GM12891 (cell line): ENCODE results near the gene SLC6A9. TPM values are rescaled to one million over a fixed set of nuclear protein-coding genes. Genes with fewer than 3 reads are reported as not detected.

Experiments
- DNase-seq: peaks from one replicate; pipeline ENCODE4 v3.0.0; 2011; ENCODE audit warnings: low spot score; ENCODE audit not compliant: insufficient read length
- FAIRE-seq: peaks from 2 replicates; lab custom pipeline; 2011; peaks lifted over from hg19 to GRCh38; lab: Jason Lieb, UNC
- PAX5 ChIP-seq: IDR thresholded peaks from 2 replicates; pipeline ENCODE4 v1.6.1; 2011; ENCODE audit warnings: low read length, moderate library complexity, mild to moderate bottlenecking; ENCODE audit not compliant: insufficient read depth, severe bottlenecking
- POLR2A ChIP-seq: IDR thresholded peaks from 2 replicates; pipeline ENCODE4 v1.6.1; 2011; ENCODE audit warnings: low read depth, low read length, control low read depth
- POLR2AphosphoS5 ChIP-seq: IDR thresholded peaks from 2 replicates; pipeline ENCODE4 v1.6.1; 2011; ENCODE audit warnings: low read depth, low read length, control low read depth
- POU2F2 ChIP-seq: IDR thresholded peaks from 2 replicates; pipeline ENCODE4 v1.6.1; 2011; ENCODE audit warnings: low read depth, mild to moderate bottlenecking, control low read depth, low read length, moderate library complexity
- SPI1 ChIP-seq: IDR thresholded peaks from 2 replicates; pipeline ENCODE4 v1.6.1; 2011; ENCODE audit warnings: low read depth, low read length, control low read depth
- TAF1 ChIP-seq: IDR thresholded peaks from 2 replicates; pipeline ENCODE4 v1.6.1; 2011; ENCODE audit warnings: low read depth, low read length, control low read depth
- polyA plus RNA-seq: library from polyadenylated mRNA; unstranded; fragments of >200 nt; gene quantifications from one replicate; pipeline ENCODE4 v1.2.1, GENCODE V29; 2012; ENCODE audit warnings: low read depth, missing spikeins, inconsistent platforms; ENCODE audit not compliant: missing spikeins

SLC6A9 gene
- polyA plus RNA-seq: 0.72 TPM

DNA sequence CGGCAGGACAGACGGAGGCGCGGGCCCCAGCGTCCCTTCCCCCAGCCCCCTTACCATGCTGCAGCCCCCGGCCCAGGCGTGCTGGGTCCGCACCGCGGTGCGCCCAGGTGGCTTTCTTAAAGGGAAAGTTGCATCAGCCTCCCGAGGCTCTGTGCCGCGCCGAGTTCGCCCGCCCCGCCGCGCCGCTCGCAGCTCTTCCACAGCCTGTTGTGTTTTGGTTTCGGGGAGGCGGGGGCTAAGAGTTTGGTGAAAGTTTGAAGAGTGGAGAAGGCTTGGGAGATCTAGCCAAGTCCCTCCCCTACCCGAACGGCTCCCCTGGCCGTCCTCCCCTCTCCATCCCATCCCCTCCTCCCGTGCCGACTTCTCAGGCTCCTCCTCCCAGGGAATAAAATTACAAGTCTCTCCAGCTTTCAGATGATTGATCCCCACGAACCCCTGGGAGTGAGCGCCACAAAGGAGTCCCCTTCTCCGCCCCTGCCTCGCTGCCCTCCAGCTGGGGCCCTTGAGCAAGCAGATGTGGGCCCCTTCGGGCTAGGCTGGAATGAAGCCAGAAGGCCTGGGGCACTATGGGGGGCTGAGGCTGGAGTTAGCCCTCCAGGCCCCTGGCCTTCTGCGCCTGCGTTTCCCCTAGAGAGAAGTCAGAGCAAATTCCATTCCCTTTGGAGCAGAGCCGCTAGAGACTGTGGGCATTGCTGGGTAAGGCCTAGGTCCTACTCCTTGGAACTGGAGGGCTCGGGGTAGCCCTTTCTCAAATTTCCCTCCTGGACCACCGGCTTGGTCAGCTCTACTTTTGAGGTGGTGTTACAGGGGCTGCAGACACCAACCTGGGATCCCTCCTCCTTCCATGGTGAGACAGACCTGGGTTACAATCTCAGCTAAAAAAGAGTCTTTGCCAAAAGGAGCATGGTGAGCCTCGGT, at the start of gene SLC6A9:
SLC6A9 (minus strand) TSS at position 211 of the 918 bp plus-strand sequence. CDS start 7,185 bp downstream, outside the sequence.
- no peak for TF ChIP-seq TAF1
- no peak for TF ChIP-seq PAX5
- no peak for TF ChIP-seq POLR2AphosphoS5
- TF ChIP-seq POLR2A: no peak
- TF ChIP-seq POU2F2: no peak
- TF ChIP-seq SPI1: no peak
- no peak for DNase-seq
- FAIRE-seq: no peak

GRCh38 chr1:44079566-44079965, 48.3 kb upstream of the SLC6A9 start:
- FAIRE-seq (no peak), DNase-seq (no peak)
- no peak for TF ChIP-seq POLR2AphosphoS5
- TF ChIP-seq TAF1: no peak
- no peak for TF ChIP-seq SPI1
- no peak for TF ChIP-seq POU2F2
- TF ChIP-seq PAX5: no peak
- no peak for TF ChIP-seq POLR2A

- no peak for DNase-seq
- no peak for FAIRE-seq
- TF ChIP-seq POU2F2 (no peak), SPI1 (no peak), POLR2A (no peak), PAX5 (no peak), POLR2AphosphoS5 (no peak), TAF1 (no peak)
These were observed 46.8 kb upstream of the SLC6A9 start for GRCh38 chr1:44078104-44078503.

DNA sequence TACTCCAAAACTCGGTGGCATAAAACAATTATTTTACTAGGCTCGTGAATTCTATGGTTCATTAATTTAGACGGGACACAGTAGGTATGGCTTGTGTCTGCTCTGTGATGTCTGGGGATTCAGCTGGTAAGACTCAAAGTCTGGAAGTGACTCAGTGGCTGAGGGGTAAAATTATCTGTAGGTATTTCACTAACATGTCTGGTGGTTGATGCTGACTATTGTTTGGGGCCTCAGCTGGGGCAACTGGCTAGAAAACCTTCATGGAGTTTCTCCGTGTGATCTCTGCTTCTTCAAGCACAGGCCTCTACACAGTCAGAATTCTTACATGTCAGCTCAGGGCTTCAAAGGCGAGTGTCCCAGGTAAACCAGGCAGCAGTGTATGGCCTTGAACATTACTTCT, 46.2 kb upstream of the SLC6A9 start:
- TF ChIP-seq SPI1 (no peak), POLR2AphosphoS5 (no peak), POLR2A (no peak), TAF1 (no peak), POU2F2 (no peak), PAX5 (no peak)
- DNase-seq (no peak), FAIRE-seq (no peak)

- no peak for DNase-seq
- FAIRE-seq: no peak
- TF ChIP-seq SPI1: no peak
- TF ChIP-seq POLR2AphosphoS5: no peak
- no peak for TF ChIP-seq TAF1
- TF ChIP-seq POLR2A: no peak
- TF ChIP-seq POU2F2: no peak
- no peak for TF ChIP-seq PAX5
These were observed 44.8 kb upstream of the SLC6A9 start for GRCh38 chr1:44076066-44076465.

DNA sequence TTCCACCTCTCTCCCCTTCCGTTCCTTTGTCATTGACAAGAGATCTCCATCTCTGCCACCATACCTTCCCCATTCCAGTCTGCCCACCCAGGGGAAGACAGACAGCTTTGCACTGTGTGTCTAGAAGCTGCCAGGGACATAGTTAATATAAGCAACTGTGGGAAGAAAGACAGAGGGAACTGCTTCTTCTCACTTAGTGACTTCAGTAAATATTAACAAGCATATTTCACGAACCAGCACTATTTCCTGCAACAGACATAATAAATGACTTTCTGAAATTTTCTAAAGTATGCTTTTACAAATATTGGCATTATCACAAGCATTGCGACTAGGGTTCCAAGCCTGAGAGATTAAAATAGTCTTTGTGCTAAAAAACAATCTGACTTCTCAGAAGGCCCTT, 43.2 kb upstream of the SLC6A9 start:
- FAIRE-seq (no peak), DNase-seq (no peak)
- TF ChIP-seq POLR2A: no peak

GRCh38 chr1:44073528-44073927, 42.3 kb upstream of the SLC6A9 start:
- FAIRE-seq: no peak
- DNase-seq: no peak
- no peak for TF ChIP-seq POU2F2
- no peak for TF ChIP-seq PAX5
- no peak for TF ChIP-seq POLR2A
- peak; percentile 62 for TF ChIP-seq SPI1
- TF ChIP-seq POLR2AphosphoS5: no peak
- TF ChIP-seq TAF1: no peak

- no peak for TF ChIP-seq TAF1
- no peak for TF ChIP-seq SPI1
- TF ChIP-seq PAX5: no peak
- TF ChIP-seq POLR2AphosphoS5: no peak
- TF ChIP-seq POU2F2: no peak
- TF ChIP-seq POLR2A: no peak
- no peak for FAIRE-seq
These were observed 41.6 kb upstream of the SLC6A9 start for GRCh38 chr1:44072821-44073220.

GRCh38 chr1:44072204-44072603, 40.9 kb upstream of the SLC6A9 start:
- TF ChIP-seq SPI1: no peak
- TF ChIP-seq TAF1: no peak
- TF ChIP-seq PAX5: no peak
- TF ChIP-seq POU2F2: no peak
- no peak for TF ChIP-seq POLR2A
- no peak for DNase-seq

More at GRCh38 chr1:44072821-44073220, 41.6 kb upstream of the SLC6A9 start:
- DNase-seq: no peak

DNA sequence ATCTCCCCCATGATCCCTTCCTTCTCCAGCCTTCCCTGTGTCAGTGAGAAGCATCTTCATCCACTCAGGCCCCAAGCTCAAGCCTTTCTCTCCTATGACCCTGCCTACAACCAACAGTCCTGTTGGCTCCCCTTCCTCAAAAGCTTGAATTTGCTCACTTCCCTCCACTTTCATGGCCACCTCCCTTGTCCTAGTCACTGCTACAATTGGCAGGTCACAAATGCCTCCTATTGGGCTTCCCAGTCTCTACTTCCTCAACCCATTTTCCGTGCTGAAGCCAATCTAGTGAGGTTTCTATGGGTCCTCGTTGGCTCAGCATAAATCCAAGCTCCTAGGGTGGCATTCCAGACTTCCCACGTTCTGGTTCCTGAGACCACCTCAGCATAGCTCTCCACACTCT, 40.2 kb upstream of the SLC6A9 start:
- peak; percentile 20 for FAIRE-seq
- TF ChIP-seq SPI1: no peak
- no peak for TF ChIP-seq POLR2A
- TF ChIP-seq POLR2AphosphoS5: no peak
- no peak for TF ChIP-seq PAX5
- TF ChIP-seq TAF1: no peak
- no peak for TF ChIP-seq POU2F2
- DNase-seq: no peak

More at GRCh38 chr1:44072204-44072603, 40.9 kb upstream of the SLC6A9 start:
- FAIRE-seq: no peak
